Stimulated activated CD4-positive, alpha-beta T cell treated with anti-CD3 and anti-CD28 coated beads, Interleukin-1b, Interleukin-23, amount 100 ng/mL, for 48 hours (primary cell): ENCODE results near the gene PRDX4.
"Not testable (repeated sequence)": the region's sequence is repeated elsewhere in the genome, so short reads cannot be mapped to it uniquely, and the experiment has no call there.

Experiments used
- DNase-seq: peaks from one replicate; pipeline ENCODE4 v3.0.0-alpha.2; 2020

The PRDX4 gene

DNA sequence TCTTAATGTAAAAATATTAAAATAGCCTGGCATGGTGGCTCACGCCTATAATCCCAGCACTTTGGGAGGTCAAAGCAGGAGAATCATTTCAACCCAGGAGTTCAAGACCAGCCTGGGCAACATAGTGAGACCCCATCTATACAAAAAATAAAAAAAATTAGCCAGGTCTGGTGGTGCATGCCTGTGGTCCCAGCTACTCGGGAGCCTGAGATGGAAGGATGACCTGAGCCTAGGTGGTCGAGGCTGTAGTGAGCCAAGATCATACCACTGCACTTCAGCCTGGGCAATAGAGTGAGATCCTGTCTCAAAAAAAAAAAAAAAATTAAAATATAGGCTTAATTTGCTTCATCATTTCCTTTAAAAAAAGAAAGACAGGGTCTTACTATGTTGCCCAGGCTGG is 9.2 kb downstream of the PRDX4 start:
- DNase-seq = not testable (repeated sequence)

DNA sequence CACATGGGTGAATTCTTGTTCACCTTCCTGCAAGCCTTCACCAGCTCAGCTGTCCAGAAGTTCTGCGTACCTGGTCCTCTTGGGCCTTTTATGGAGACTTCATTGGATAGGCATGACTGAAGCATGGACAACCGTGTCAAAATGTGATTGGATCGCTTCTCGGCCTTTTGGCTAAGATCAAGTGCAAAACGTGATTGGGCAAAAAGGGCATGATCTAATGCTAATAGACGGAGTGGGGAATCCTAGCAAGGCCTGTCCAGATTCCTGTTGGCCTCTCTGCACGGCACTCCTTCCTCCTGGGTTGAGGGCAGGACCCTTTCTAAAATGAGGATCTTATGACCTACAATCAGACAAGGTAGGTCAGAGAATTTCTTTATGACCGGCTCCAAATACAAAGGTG is 24.9 kb downstream of the PRDX4 start:
- no peak for DNase-seq

- DNase-seq = peak; percentile 10
Observed at GRCh38 chrX:23694606-23695005, 27.3 kb downstream of the PRDX4 start.

GRCh38 chrX:23699636-23700194 is 32.4 kb downstream of the PRDX4 start:
- DNase-seq = peak; percentile 10

- DNase-seq = no peak
Observed at GRCh38 chrX:23704673-23705206, 37.4 kb downstream of the PRDX4 start.

DNA sequence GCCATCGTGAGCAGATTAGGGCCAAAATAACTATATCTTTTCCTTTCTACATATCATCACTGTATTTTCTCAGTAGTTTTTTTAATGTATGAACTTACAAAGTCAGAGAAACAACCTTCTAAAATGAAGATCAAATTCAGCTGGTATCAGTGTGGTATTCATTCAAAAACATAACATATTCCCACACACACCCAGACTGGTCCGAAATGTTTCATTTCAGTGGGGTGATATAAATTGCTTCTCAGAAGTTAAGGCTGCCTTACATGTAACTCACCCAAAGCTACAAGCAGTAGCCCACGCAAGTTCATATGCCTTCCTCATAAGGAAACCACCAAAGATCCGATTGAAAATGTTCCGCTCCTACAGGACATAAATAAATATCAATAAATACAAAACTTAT is 37.9 kb downstream of the PRDX4 start:
- no peak for DNase-seq

- no peak for DNase-seq
Observed at GRCh38 chrX:23720117-23720677, 52.9 kb downstream of the PRDX4 start.

DNA sequence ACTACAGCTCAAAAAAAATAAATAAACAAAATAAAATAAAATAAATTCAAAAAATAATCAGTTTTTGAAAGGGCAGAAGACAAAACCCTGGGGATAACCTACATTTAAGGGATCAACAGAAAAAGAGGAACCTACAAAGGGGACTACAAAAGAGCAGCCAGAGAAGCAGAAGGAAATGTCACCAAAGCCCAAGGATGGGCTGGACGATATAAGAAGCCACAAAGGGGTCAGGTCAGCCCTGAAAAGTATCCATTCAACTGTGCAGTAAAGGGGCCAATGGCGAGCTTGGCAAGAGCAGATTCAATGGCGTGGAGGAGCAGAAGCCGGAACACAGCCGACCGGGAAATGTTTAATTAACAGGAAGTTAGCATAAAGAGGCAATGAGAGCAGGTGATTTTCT is 58.9 kb downstream of the PRDX4 start:
- no peak for DNase-seq

DNA sequence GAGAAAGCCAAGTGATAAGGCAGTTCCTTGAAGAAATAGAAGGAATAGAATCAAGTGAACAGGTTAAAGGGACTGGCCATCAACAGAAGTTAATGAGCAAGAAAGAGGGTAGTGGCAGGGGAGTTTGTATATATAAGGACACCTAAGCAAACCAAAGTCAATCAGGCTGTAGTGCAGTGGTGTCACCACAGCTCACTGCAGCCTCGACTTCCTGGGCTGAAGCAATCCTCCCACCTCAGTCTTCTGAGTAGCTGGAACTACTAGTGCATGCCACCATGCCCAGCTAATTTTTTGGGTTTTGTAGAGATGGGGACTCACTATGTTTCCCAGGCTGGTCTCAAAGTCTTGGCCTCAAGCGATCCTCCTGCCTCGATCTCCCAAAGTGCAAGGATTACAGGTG is 59.9 kb downstream of the PRDX4 start:
- no peak for DNase-seq

DNA sequence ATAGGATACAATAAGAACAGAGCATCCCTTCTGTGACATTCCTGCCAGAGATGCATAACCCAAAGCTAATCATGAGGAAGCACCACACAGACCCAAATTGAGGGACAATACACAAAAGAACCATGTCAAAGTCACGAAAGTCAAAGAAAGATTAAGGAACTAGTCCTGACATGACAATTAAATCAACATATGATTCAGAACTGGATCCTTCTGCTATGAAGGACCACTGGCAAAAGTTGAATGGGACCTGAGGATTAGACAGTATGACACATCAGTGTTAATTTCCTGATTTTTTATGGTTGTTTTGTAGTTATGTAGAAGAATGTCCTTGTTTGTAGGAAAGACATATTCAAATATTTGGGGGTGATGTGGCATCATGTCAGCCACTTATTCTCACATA is 61.9 kb downstream of the PRDX4 start:
- no peak for DNase-seq

GRCh38 chrX:23731951-23732350 is 64.7 kb downstream of the PRDX4 start:
- no peak for DNase-seq

DNA sequence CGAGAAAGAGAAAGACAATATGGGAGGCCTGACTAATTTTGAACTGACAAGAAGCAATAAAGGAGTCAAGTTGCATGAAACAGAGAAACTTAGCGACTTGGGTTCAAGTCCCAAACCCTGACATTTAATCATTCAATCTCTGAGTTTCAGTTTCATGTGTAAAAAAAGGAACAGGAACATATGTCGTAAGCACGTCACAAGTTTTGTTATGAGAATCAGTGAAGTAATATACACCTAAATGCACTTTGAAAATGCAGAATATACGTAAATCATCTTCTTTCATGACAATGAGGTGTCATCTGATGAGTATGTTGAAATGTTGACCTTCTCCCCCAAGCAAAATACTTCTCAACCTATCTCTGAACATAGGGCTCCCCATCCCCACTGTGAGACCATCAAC is 65.4 kb downstream of the PRDX4 start:
- DNase-seq = no peak
